H9 (cell line): Measurements from ENCODE around the gene SNRPD3. TPM values are rescaled to one million over a fixed set of nuclear protein-coding genes. Genes with fewer than 3 reads are reported as not detected.
"Not testable (repeated sequence)": the region's sequence is repeated elsewhere in the genome, so short reads cannot be mapped to it uniquely, and the experiment has no call there.

ENCODE experiments used
- DNase-seq: peaks from one replicate; pipeline ENCODE4 v3.0.0-alpha.2; 2017
- H2AFZ ChIP-seq: one replicate; pipeline ENCODE4 v1.6.1; 2013; ENCODE audit warnings: mild to moderate bottlenecking, low read length, control low read depth, moderate library complexity
- H2AK5ac ChIP-seq: 2 replicates; pipeline ENCODE4 v1.6.1; 2013; ENCODE audit warnings: low read length, control low read depth, mixed read lengths; ENCODE audit not compliant: insufficient read length
- H2BK120ac ChIP-seq: one replicate; pipeline ENCODE4 v1.6.1; 2013; ENCODE audit warnings: low read depth, mild to moderate bottlenecking, low read length, control low read depth, inconsistent platforms; ENCODE audit not compliant: poor library complexity, severe bottlenecking
- H2BK12ac ChIP-seq: 2 replicates; pipeline ENCODE4 v1.6.1; 2013; ENCODE audit warnings: low read length, control low read depth, mixed read lengths, low read depth; ENCODE audit not compliant: insufficient read length
- H2BK15ac ChIP-seq: 2 replicates; pipeline ENCODE4 v1.6.1; 2013; ENCODE audit warnings: low read depth, low read length, control low read depth
- H2BK20ac ChIP-seq: one replicate; pipeline ENCODE4 v1.6.1; 2013; ENCODE audit warnings: low read depth, mild to moderate bottlenecking, low read length, control low read depth, inconsistent platforms; ENCODE audit not compliant: poor library complexity, severe bottlenecking
- H2BK5ac ChIP-seq: 2 replicates; pipeline ENCODE4 v1.6.1; 2013; ENCODE audit warnings: low read length, control low read depth, mixed read lengths; ENCODE audit not compliant: insufficient read length
- H3K14ac ChIP-seq: 2 replicates; pipeline ENCODE4 v1.6.1; 2013; ENCODE audit warnings: low read length, control low read depth; ENCODE audit not compliant: insufficient read depth
- H3K18ac ChIP-seq: 2 replicates; pipeline ENCODE4 v1.6.1; 2013; ENCODE audit warnings: low read depth, mild to moderate bottlenecking, mixed read lengths, low read length, control low read depth; ENCODE audit not compliant: insufficient read length
- H3K23ac ChIP-seq: 2 replicates; pipeline ENCODE4 v1.6.1; 2013; ENCODE audit warnings: low read length, control low read depth, mixed read lengths, low read depth; ENCODE audit not compliant: insufficient read length
- H3K23me2 ChIP-seq: 2 replicates; pipeline ENCODE4 v1.6.1; 2013; ENCODE audit warnings: low read depth, mild to moderate bottlenecking, mixed read lengths, low read length, control low read depth; ENCODE audit not compliant: insufficient read length, poor library complexity, severe bottlenecking
- H3K27ac ChIP-seq: 2 replicates; pipeline ENCODE4 v1.5.1; 2013; ENCODE audit warnings: low read length, control low read depth, mixed read lengths, low read depth; ENCODE audit not compliant: insufficient read length
- H3K27me3 ChIP-seq: 2 replicates; pipeline ENCODE4 v1.6.1; 2013; ENCODE audit warnings: low read length, control low read depth, inconsistent platforms; ENCODE audit not compliant: insufficient read depth
- H3K4ac ChIP-seq: 2 replicates; pipeline ENCODE4 v1.6.1; 2013; ENCODE audit warnings: low read depth, mild to moderate bottlenecking, control low read depth, inconsistent platforms, low read length, moderate library complexity
- H3K4me1 ChIP-seq: 2 replicates; pipeline ENCODE4 v1.6.1; 2013; ENCODE audit warnings: low read length, control low read depth, inconsistent platforms; ENCODE audit not compliant: insufficient read depth
- H3K4me2 ChIP-seq: 2 replicates; pipeline ENCODE4 v1.6.1; 2013; ENCODE audit warnings: low read length, control low read depth, mixed read lengths; ENCODE audit not compliant: insufficient read length, insufficient read depth
- H3K56ac ChIP-seq: 2 replicates; pipeline ENCODE4 v1.6.1; 2013; ENCODE audit warnings: low read depth, mild to moderate bottlenecking, mixed read lengths, low read length, control low read depth; ENCODE audit not compliant: insufficient read length
- H3K79me1 ChIP-seq: 2 replicates; pipeline ENCODE4 v1.6.1; 2013; ENCODE audit warnings: low read depth, mild to moderate bottlenecking, moderate library complexity, low read length, control low read depth, inconsistent platforms; ENCODE audit not compliant: insufficient read depth, poor library complexity, severe bottlenecking
- H3K79me2 ChIP-seq: 2 replicates; pipeline ENCODE4 v1.6.1; 2013; ENCODE audit warnings: low read length, control low read depth, inconsistent platforms; ENCODE audit not compliant: insufficient read depth
- H3K9ac ChIP-seq: 2 replicates; pipeline ENCODE4 v1.6.1; 2013; ENCODE audit warnings: low read length, control low read depth, mixed read lengths; ENCODE audit not compliant: insufficient read length; ENCODE audit errors: extremely low read depth
- H3K9me3 ChIP-seq: one replicate; pipeline ENCODE4 v1.6.1; 2013; ENCODE audit warnings: low read depth, low read length, inconsistent platforms; ENCODE audit not compliant: control insufficient read depth
- H3T11ph ChIP-seq: one replicate; pipeline ENCODE4 v1.6.1; 2013; ENCODE audit warnings: mild to moderate bottlenecking, low read length, control low read depth, inconsistent platforms
- H4K20me1 ChIP-seq: one replicate; pipeline ENCODE4 v1.6.1; 2013; ENCODE audit not compliant: control insufficient read depth, insufficient read length, insufficient read depth
- H4K5ac ChIP-seq: 2 replicates; pipeline ENCODE4 v1.6.1; 2013; ENCODE audit warnings: low read depth, mild to moderate bottlenecking, mixed read lengths, low read length, control low read depth; ENCODE audit not compliant: insufficient read length
- H4K8ac ChIP-seq: replicated peaks from 2 replicates; pipeline ENCODE4 v1.6.1; 2013; ENCODE audit warnings: low read length, control low read depth, mixed read lengths, low read depth; ENCODE audit not compliant: insufficient read length
- H4K91ac ChIP-seq: 2 replicates; pipeline ENCODE4 v1.6.1; 2013; ENCODE audit warnings: low read depth, mild to moderate bottlenecking, moderate library complexity, mixed read lengths, low read length, control low read depth; ENCODE audit not compliant: insufficient read length
- H3K27ac Mint-ChIP-seq, 3 experiments: 2 replicates in 2 of 3; 3 replicates in 1 of 3; pipeline ENCODE4 v1.8.0; 2020 to 2021; ENCODE audit warnings: mixed read lengths in 3 of 3, mild to moderate bottlenecking in 1 of 3, moderate library complexity in 1 of 3
- H3K27me3 Mint-ChIP-seq: 2 replicates; pipeline ENCODE4 v1.8.0; 2021; ENCODE audit warnings: low read depth, mild to moderate bottlenecking, moderate library complexity, mixed read lengths
- H3K36me3 Mint-ChIP-seq, 3 experiments: 2 replicates in 2 of 3; 3 replicates in 1 of 3; pipeline ENCODE4 v1.8.0; 2020 to 2021; ENCODE audit warnings: low read depth in 3 of 3, mixed read lengths in 3 of 3; ENCODE audit not compliant: insufficient read depth in 1 of 3
- H3K4me1 Mint-ChIP-seq, 2 experiments: 2 replicates each; pipeline ENCODE4 v1.8.0; 2020; ENCODE audit warnings: mixed read lengths in 2 of 2
- H3K4me3 Mint-ChIP-seq, 2 experiments: 2 replicates in 1 of 2; 3 replicates in 1 of 2; pipeline ENCODE4 v1.8.0; 2020 to 2021; ENCODE audit warnings: mild to moderate bottlenecking in 2 of 2, mixed read lengths in 2 of 2, moderate library complexity in 1 of 2
- H3K9me3 Mint-ChIP-seq, 2 experiments: 2 replicates in 1 of 2; 3 replicates in 1 of 2; pipeline ENCODE4 v1.8.0; 2020; ENCODE audit warnings: mild to moderate bottlenecking in 2 of 2, mixed read lengths in 2 of 2, moderate library complexity in 1 of 2
- CTCF ChIP-seq: fragments of 200-600 bp; sonication (generic); conservative IDR thresholded peaks from 3 replicates; pipeline ENCODE4 v1.8.0; 2021; ENCODE audit warnings: antibody characterized with exemption, mild to moderate bottlenecking
- WGBS: extraction: QIAGEN DNeasy Blood & Tissue Kit; methylation state at CpG from one replicate; pipeline ENCODE4 v1.1.7; 2013; ENCODE audit warnings: missing lambda C conversion rate, low lambda C conversion rate, mixed read lengths; ENCODE audit not compliant: insufficient read length; ENCODE audit errors: extremely low coverage; 5-methylcytosine and 5-hydroxymethylcytosine counted together
- total RNA-seq: library from RNA; stranded (reverse); gene quantifications from 2 replicates; pipeline ENCODE4 v1.2.1, GENCODE V29; 2021

SNRPD3 gene
- total RNA-seq, 1 experiment from 2014 or later = 212 TPM

- no peak overlapping the region; a peak in 1 of 7 replicates for H3K27ac Mint-ChIP-seq
These were observed 40.1 kb downstream of the SNRPD3 start for GRCh38 chr22:24595863-24596262.

GRCh38 chr22:24597076-24597475 lies 41.3 kb downstream of the SNRPD3 start:
- not testable (repeated sequence) for H2BK12ac ChIP-seq, H2BK15ac ChIP-seq, H3K4ac ChIP-seq, H4K91ac ChIP-seq, H3K27me3 Mint-ChIP-seq, H3K27ac ChIP-seq, H3K27ac Mint-ChIP-seq, H3K23ac ChIP-seq, H3K4me1 ChIP-seq, H3T11ph ChIP-seq, H3K9me3 ChIP-seq, H2BK5ac ChIP-seq, H3K18ac ChIP-seq, H2BK20ac ChIP-seq, H3K23me2 ChIP-seq, H4K20me1 ChIP-seq, H2AFZ ChIP-seq, H2AK5ac ChIP-seq, H3K9ac ChIP-seq, H3K56ac ChIP-seq, H4K8ac ChIP-seq, DNase-seq, H3K14ac ChIP-seq, H3K79me1 ChIP-seq, H3K4me3 Mint-ChIP-seq, H3K27me3 ChIP-seq, H2BK120ac ChIP-seq, H3K4me2 ChIP-seq, H4K5ac ChIP-seq, H3K79me2 ChIP-seq, H3K36me3 Mint-ChIP-seq, H3K9me3 Mint-ChIP-seq
- no CpG with 5 or more reads among the region's 9 CpGs for WGBS
- H3K4me1 Mint-ChIP-seq = peaks cover 14 to 37% of the 10 kb centered on the region in 2 experiments

More at GRCh38 chr22:24595863-24596262, 40.1 kb downstream of the SNRPD3 start:
- H3K36me3 Mint-ChIP-seq = no peaks in the 10 kb centered on the region
- no peaks in the 10 kb centered on the region for H3K23me2 ChIP-seq
- H3K79me1 ChIP-seq = no peaks in the 10 kb centered on the region
- no peak overlapping the region for H2BK5ac ChIP-seq
- H3K79me2 ChIP-seq = no peaks in the 10 kb centered on the region
- H4K20me1 ChIP-seq = no peaks in the 10 kb centered on the region
- H3K4me2 ChIP-seq = no peak overlapping the region
- H4K91ac ChIP-seq = no peak overlapping the region
- H3T11ph ChIP-seq = no peak overlapping the region
- no peak overlapping the region for H3K14ac ChIP-seq
- no peak overlapping the region for H3K4ac ChIP-seq
- H3K4me3 Mint-ChIP-seq = no peak overlapping the region
- H4K8ac ChIP-seq = no peak overlapping the region
- H2AFZ ChIP-seq = no peak overlapping the region
- no peak overlapping the region for H3K56ac ChIP-seq
- H2AK5ac ChIP-seq = no peak overlapping the region
- H3K27me3 ChIP-seq = no peaks in the 10 kb centered on the region
- no peak overlapping the region for H3K9ac ChIP-seq
- WGBS = no CpG with 5 or more reads among the region's 4 CpGs
- H3K4me1 ChIP-seq = no peaks in the 10 kb centered on the region
- H3K23ac ChIP-seq = no peak overlapping the region
- no peak overlapping the region for H4K5ac ChIP-seq
- no peak overlapping the region for H3K18ac ChIP-seq
- no peak overlapping the region for H3K27ac ChIP-seq
- H3K4me1 Mint-ChIP-seq = peaks cover 15 to 38% of the 10 kb centered on the region in 2 experiments
- H2BK120ac ChIP-seq = no peak overlapping the region
- H2BK12ac ChIP-seq = no peak overlapping the region
- H3K27me3 Mint-ChIP-seq = no peaks in the 10 kb centered on the region
- no peaks in the 10 kb centered on the region for H3K9me3 ChIP-seq
- H3K9me3 Mint-ChIP-seq = no peaks in the 10 kb centered on the region
- no peak for DNase-seq
- H2BK15ac ChIP-seq = no peak overlapping the region
- TF ChIP-seq CTCF = no peak
- no peak overlapping the region for H2BK20ac ChIP-seq
